GM23248 (cell line): ENCODE results near the gene RPRD1B.

Experiments
- EZH2 ChIP-seq: fragments of 200-600 bp; sonication (generic); IDR thresholded peaks from 2 replicates; pipeline ENCODE4 v1.6.1; 2018; ENCODE audit warnings: antibody characterized with exemption, mild to moderate bottlenecking; ENCODE audit not compliant: insufficient read depth, poor library complexity, severe bottlenecking
- EZH2phosphoT487 ChIP-seq: fragments of 200-600 bp; sonication (generic); IDR thresholded peaks from 2 replicates; pipeline ENCODE4 v1.6.1; 2018; ENCODE audit warnings: antibody characterized with exemption, moderate library complexity, mild to moderate bottlenecking, low read depth; ENCODE audit not compliant: insufficient read depth

GRCh38 chr20:37987602-37988290 is 45.8 kb upstream of the RPRD1B start:
- no peak for TF ChIP-seq EZH2phosphoT487
- TF ChIP-seq EZH2 = no peak
